GM23248 (cell line): Measurements from ENCODE around the gene BRINP2.

ENCODE experiments used
- EZH2 ChIP-seq: fragments of 200-600 bp; sonication (generic); IDR thresholded peaks from 2 replicates; pipeline ENCODE4 v1.6.1; 2018; ENCODE audit warnings: antibody characterized with exemption, mild to moderate bottlenecking; ENCODE audit not compliant: insufficient read depth, poor library complexity, severe bottlenecking
- EZH2phosphoT487 ChIP-seq: fragments of 200-600 bp; sonication (generic); IDR thresholded peaks from 2 replicates; pipeline ENCODE4 v1.6.1; 2018; ENCODE audit warnings: antibody characterized with exemption, moderate library complexity, mild to moderate bottlenecking, low read depth; ENCODE audit not compliant: insufficient read depth

GRCh38 chr1:177302357-177303044 is 131.7 kb downstream of the BRINP2 start:
- TF ChIP-seq EZH2 = no peak
- no peak for TF ChIP-seq EZH2phosphoT487
